Brain microvascular endothelial cell (primary cell): ENCODE data around the gene UBN1.

Experiments
- DNase-seq: peaks from one replicate; pipeline ENCODE4 v3.0.0-alpha.2; 2020
- H3K27ac ChIP-seq: fragments of 250-450 bp; sonication (Bioruptor Pico); 2 replicates; pipeline ENCODE4 v1.5.1; 2020; ENCODE audit warnings: mild to moderate bottlenecking, moderate library complexity
- H3K27me3 ChIP-seq: fragments of 250-450 bp; sonication (Bioruptor Pico); replicated peaks from 2 replicates; pipeline ENCODE4 v1.5.1; 2020; ENCODE audit warnings: mild to moderate bottlenecking
- H3K36me3 ChIP-seq: fragments of 250-450 bp; sonication (Bioruptor Pico); replicated peaks from 2 replicates; pipeline ENCODE4 v1.5.1; 2020; ENCODE audit warnings: mild to moderate bottlenecking
- H3K4me3 ChIP-seq: 2 replicates; pipeline ENCODE4 v1.5.1; 2011; ENCODE audit warnings: low read depth, mild to moderate bottlenecking, control low read depth, low read length, moderate library complexity
- CTCF ChIP-seq: IDR thresholded peaks from 2 replicates; pipeline ENCODE4 v1.5.1; 2011; ENCODE audit warnings: low read depth, mild to moderate bottlenecking, moderate library complexity, low read length, control low read depth, inconsistent platforms; ENCODE audit errors: missing control alignments
- in situ Hi-C: cut with HindIII; loops from 2 replicates; pipeline ENCODE4 v1.10.0; 2017; ENCODE audit warnings: low sequenced_read_pairs, low pct_ligation_motif_present

Gene UBN1

GRCh38 chr16:4803898-4804762 lies 43.2 kb upstream of the UBN1 start:
- no peaks in the 10 kb centered on the region for H3K27me3 ChIP-seq
- in situ Hi-C loops, result no loop called here
- no peak for TF ChIP-seq CTCF
- H3K36me3 ChIP-seq, result peaks cover 20% of the 10 kb centered on the region
- H3K27ac ChIP-seq, result no peak overlapping the region
- no peak overlapping the region for H3K4me3 ChIP-seq
- DNase-seq, result no peak

- H3K4me3 ChIP-seq, result no peak overlapping the region
- DNase-seq, result no peak
- H3K27ac ChIP-seq, result no peak overlapping the region
- in situ Hi-C loops, result no loop called here
- H3K36me3 ChIP-seq, result peaks cover 24% of the 10 kb centered on the region
- H3K27me3 ChIP-seq, result no peaks in the 10 kb centered on the region
- no peak for TF ChIP-seq CTCF
Observed at GRCh38 chr16:4805231-4805630, 42.0 kb upstream of the UBN1 start.

- in situ Hi-C loops, result no loop called here
- Histone ChIP-seq H3K36me3 (peaks cover 30% of the 10 kb centered on the region), H3K4me3 (no peak overlapping the region), H3K27me3 (no peaks in the 10 kb centered on the region), H3K27ac (no peak overlapping the region)
- DNase-seq, result no peak
- TF ChIP-seq CTCF, result no peak
Observed at GRCh38 chr16:4806280-4806679, 41.0 kb upstream of the UBN1 start.

GRCh38 chr16:4811242-4811641 lies 36.0 kb upstream of the UBN1 start:
- Histone ChIP-seq H3K36me3 (peaks cover 56% of the 10 kb centered on the region), H3K27me3 (no peaks in the 10 kb centered on the region), H3K27ac (no peak overlapping the region), H3K4me3 (no peak overlapping the region)
- no peak for TF ChIP-seq CTCF
- in situ Hi-C loops, result no loop called here
- DNase-seq, result no peak

GRCh38 chr16:4811773-4812172 lies 35.5 kb upstream of the UBN1 start:
- no peak for TF ChIP-seq CTCF
- DNase-seq, result no peak
- Histone ChIP-seq H3K36me3 (peaks cover 60% of the 10 kb centered on the region), H3K27ac (no peak overlapping the region), H3K27me3 (no peaks in the 10 kb centered on the region), H3K4me3 (no peak overlapping the region)
- in situ Hi-C loops, result no loop called here
